ENCODE data around the gene UBR4.
A peak's percentile ranks its signal among the peaks of the same experiment; 100 is the strongest.

Gene UBR4

GRCh38 chr1:19138958-19139581, 71.0 kb downstream of the UBR4 start:
- no peak for DNase-seq

- DNase-seq = no peak
Measured at GRCh38 chr1:19138331-19138730, 71.7 kb downstream of the UBR4 start.

- DNase-seq = no peak
Measured at GRCh38 chr1:19137158-19137557, 72.9 kb downstream of the UBR4 start.

GRCh38 chr1:19133360-19133759, 76.7 kb downstream of the UBR4 start:
- no peak for DNase-seq

- DNase-seq = no peak
Measured at GRCh38 chr1:19130468-19130867, 79.6 kb downstream of the UBR4 start.

GRCh38 chr1:19128968-19129514, 81.0 kb downstream of the UBR4 start:
- DNase-seq = no peak

GRCh38 chr1:19124273-19124672, 85.8 kb downstream of the UBR4 start:
- no peak for DNase-seq

GRCh38 chr1:19123837-19124236, 86.2 kb downstream of the UBR4 start:
- DNase-seq = no peak

- DNase-seq = no peak
Measured at GRCh38 chr1:19122668-19123067, 87.4 kb downstream of the UBR4 start.

- DNase-seq = no peak
Measured at GRCh38 chr1:19121192-19121591, 88.9 kb downstream of the UBR4 start.

GRCh38 chr1:19120070-19120469, 90.0 kb downstream of the UBR4 start:
- no peak for DNase-seq

- no peak for DNase-seq
Measured at GRCh38 chr1:19115082-19115808, 94.8 kb downstream of the UBR4 start.

- peak; percentile 30 for DNase-seq
Measured at GRCh38 chr1:19113697-19114092, 96.4 kb downstream of the UBR4 start.

GRCh38 chr1:19112891-19113696, 97.0 kb downstream of the UBR4 start:
- no peak for DNase-seq

GRCh38 chr1:19110257-19110927, 99.7 kb downstream of the UBR4 start:
- DNase-seq = no peak

- DNase-seq = no peak
Measured at GRCh38 chr1:19109545-19109944, 100.5 kb downstream of the UBR4 start.

GRCh38 chr1:19101244-19101643, 108.8 kb downstream of the UBR4 start:
- DNase-seq = no peak

GRCh38 chr1:19100028-19100427, 110.0 kb downstream of the UBR4 start:
- DNase-seq = no peak

- DNase-seq = no peak
Measured at GRCh38 chr1:19096990-19097389, 113.1 kb downstream of the UBR4 start.

- peak; percentile 23 for DNase-seq
Measured at GRCh38 chr1:19096036-19096833, 113.8 kb downstream of the UBR4 start.

GRCh38 chr1:19091196-19091953, 118.7 kb downstream of the UBR4 start:
- no peak for DNase-seq
